GM19043 (cell line): Measurements from ENCODE around the gene BTBD9.
"Not testable (repeated sequence)": the region's sequence is repeated elsewhere in the genome, so short reads cannot be mapped to it uniquely, and the experiment has no call there.

Experiments used
- ATAC-seq: cut with Tn5 transposase; IDR thresholded peaks from one replicate; pipeline ENCODE4 v1.9.1; 2021; ENCODE audit warnings: low read depth; ENCODE audit not compliant: unreplicated experiment

Gene BTBD9

GRCh38 chr6:38443352-38444144 lies 196.2 kb downstream of the BTBD9 start:
- no peak for ATAC-seq

GRCh38 chr6:38438097-38438496 lies 201.6 kb downstream of the BTBD9 start:
- no peak for ATAC-seq

- no peak for ATAC-seq
These were observed 202.8 kb downstream of the BTBD9 start for GRCh38 chr6:38436726-38437465.

GRCh38 chr6:38435330-38435729 lies 204.4 kb downstream of the BTBD9 start:
- ATAC-seq, result no peak

- no peak for ATAC-seq
These were observed 205.7 kb downstream of the BTBD9 start for GRCh38 chr6:38434051-38434450.

- ATAC-seq, result no peak
These were observed 207.2 kb downstream of the BTBD9 start for GRCh38 chr6:38432479-38432878.

- no peak for ATAC-seq
These were observed 207.7 kb downstream of the BTBD9 start for GRCh38 chr6:38432079-38432478.

- no peak for ATAC-seq
These were observed 210.2 kb downstream of the BTBD9 start for GRCh38 chr6:38429546-38429945.

- no peak for ATAC-seq
These were observed 212.1 kb downstream of the BTBD9 start for GRCh38 chr6:38427492-38428210.

GRCh38 chr6:38425788-38426488 lies 213.8 kb downstream of the BTBD9 start:
- not testable (repeated sequence) for ATAC-seq

- no peak for ATAC-seq
These were observed 216.0 kb downstream of the BTBD9 start for GRCh38 chr6:38423746-38424145.

GRCh38 chr6:38420207-38420606 lies 219.5 kb downstream of the BTBD9 start:
- no peak for ATAC-seq

GRCh38 chr6:38417521-38417920 lies 222.2 kb downstream of the BTBD9 start:
- ATAC-seq, result no peak

GRCh38 chr6:38415231-38416005 lies 224.3 kb downstream of the BTBD9 start:
- no peak for ATAC-seq

- no peak for ATAC-seq
These were observed 226.5 kb downstream of the BTBD9 start for GRCh38 chr6:38413102-38413800.

- ATAC-seq, result no peak
These were observed 232.5 kb downstream of the BTBD9 start for GRCh38 chr6:38407192-38407591.

- no peak for ATAC-seq
These were observed 233.6 kb downstream of the BTBD9 start for GRCh38 chr6:38406096-38406495.

- ATAC-seq, result no peak
These were observed 234.7 kb downstream of the BTBD9 start for GRCh38 chr6:38404900-38405556.

- ATAC-seq, result no peak
These were observed 235.4 kb downstream of the BTBD9 start for GRCh38 chr6:38404355-38404754.
